Colonic mucosa (tissue), 4 donors: ENCODE results near the gene SOX6. TPM values are rescaled to one million over a fixed set of nuclear protein-coding genes. Genes with fewer than 3 reads are reported as not detected.
"Not testable (repeated sequence)": the region's sequence is repeated elsewhere in the genome, so short reads cannot be mapped to it uniquely, and the experiment has no call there.

ENCODE experiments used
- DNase-seq: peaks from one replicate; pipeline ENCODE4 v3.0.0-alpha.2; 2020
- H3K27ac ChIP-seq: fragments of 200-600 bp; one replicate; pipeline ENCODE4 v1.8.0; 2021
- H3K27me3 ChIP-seq: fragments of 200-600 bp; one replicate; pipeline ENCODE4 v1.8.0; 2021
- H3K36me3 ChIP-seq: fragments of 200-600 bp; one replicate; pipeline ENCODE4 v1.8.0; 2021
- H3K4me1 ChIP-seq: fragments of 200-600 bp; one replicate; pipeline ENCODE4 v1.8.0; 2021; ENCODE audit warnings: mild to moderate bottlenecking
- H3K4me3 ChIP-seq: fragments of 200-600 bp; one replicate; pipeline ENCODE4 v1.8.0; 2021
- H3K9ac ChIP-seq, 2 donors: one replicate each; pipeline ENCODE4 v1.7.0; 2013; ENCODE audit warnings: control low read depth in 2 of 2, low read depth in 2 of 2, low read length in 2 of 2
- H3K9me3 ChIP-seq: fragments of 200-600 bp; one replicate; pipeline ENCODE4 v1.8.0; 2021
- CTCF ChIP-seq: fragments of 200-600 bp; IDR thresholded peaks from one replicate; pipeline ENCODE4 v1.8.0; 2022; ENCODE audit warnings: antibody characterized with exemption, mild to moderate bottlenecking
- intact Hi-C: fragments of 100-400 bp; cut with DNase I; formaldehyde crosslinking; loops from one replicate; pipeline ENCODE4 v1.14.1; 2022
- total RNA-seq, 2 donors: library from RNA; stranded (reverse); fragmentation: NEBNext Ultra II Directional in 1 of 2; extraction: Animal tissue kit (Norgen Biotek cat#: 25700) in 1 of 2; gene quantifications; one replicate each; pipeline ENCODE4 v1.2.1, GENCODE V29; 2021
- donor health status: healthy.
- donor health status: DM: no; HTN: no; CAD: no.
- donor health status: DM: no; HTN: no; CAD: no.

SOX6 gene
- total RNA-seq, 2 donors from 2014 or later: 2.1 to 3.0 TPM

DNA sequence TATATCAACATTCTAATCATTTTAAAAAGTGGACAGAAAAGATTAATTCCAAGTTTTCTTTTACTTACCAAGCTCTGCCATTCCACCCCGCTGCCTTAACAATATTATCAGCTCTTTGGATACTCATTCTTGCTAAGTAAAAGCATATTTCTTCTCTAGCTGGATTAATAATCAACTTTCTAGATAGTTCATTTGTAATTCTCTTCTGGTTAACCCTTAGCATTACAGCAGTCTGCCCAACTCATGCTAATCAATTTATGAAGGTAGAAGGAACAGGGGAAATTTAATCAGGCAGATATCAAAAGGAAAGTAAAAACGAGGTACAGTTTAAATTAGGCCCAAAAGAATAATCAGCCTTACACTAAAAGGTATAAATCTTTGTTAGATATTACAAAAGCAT lies 41.0 kb upstream of the SOX6 start:
- Histone ChIP-seq H3K4me3 (no peak overlapping the region), H3K27ac (no peak overlapping the region), H3K9me3 (no peaks in the 10 kb centered on the region), H3K36me3 (no peaks in the 10 kb centered on the region), H3K27me3 (no peaks in the 10 kb centered on the region), H3K9ac (no peak overlapping the region), H3K4me1 (no peaks in the 10 kb centered on the region)
- intact Hi-C loops: no loop called here
- DNase-seq: no peak
- TF ChIP-seq CTCF: no peak

GRCh38 chr11:16395601-16396000 lies 39.3 kb upstream of the SOX6 start:
- no peak overlapping the region for H3K27ac ChIP-seq
- no peak for DNase-seq
- intact Hi-C loops: no loop called here
- TF ChIP-seq CTCF: no peak
- H3K4me1 ChIP-seq: no peaks in the 10 kb centered on the region
- H3K4me3 ChIP-seq: no peak overlapping the region
- H3K9me3 ChIP-seq: no peaks in the 10 kb centered on the region
- H3K9ac ChIP-seq: no peak overlapping the region
- H3K36me3 ChIP-seq: no peaks in the 10 kb centered on the region
- H3K27me3 ChIP-seq: no peaks in the 10 kb centered on the region

DNA sequence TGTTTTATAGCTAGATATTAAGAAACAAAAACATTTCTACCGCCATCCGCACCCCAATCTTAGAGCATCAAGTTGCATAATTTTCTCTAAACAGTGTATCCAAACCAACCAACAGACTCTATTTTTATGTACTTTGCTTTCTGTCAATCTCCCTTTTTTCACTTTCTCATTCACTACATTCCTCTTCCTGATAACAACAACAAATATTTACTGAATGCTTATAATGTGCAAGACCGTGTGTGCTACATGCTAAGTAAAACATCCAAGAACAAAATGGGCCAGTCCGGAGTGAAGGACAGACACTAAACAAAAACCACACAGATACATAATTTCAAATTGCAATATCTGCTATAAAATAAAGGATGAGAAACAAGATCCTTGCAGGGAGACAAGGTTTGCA lies 38.6 kb upstream of the SOX6 start:
- no peak for TF ChIP-seq CTCF

GRCh38 chr11:16393340-16393739 lies 37.0 kb upstream of the SOX6 start:
- no peak overlapping the region for H3K9ac ChIP-seq
- no peaks in the 10 kb centered on the region for H3K36me3 ChIP-seq
- H3K4me3 ChIP-seq: no peak overlapping the region
- DNase-seq: no peak
- no peak for TF ChIP-seq CTCF
- H3K27me3 ChIP-seq: no peaks in the 10 kb centered on the region
- intact Hi-C loops: no loop called here
- H3K4me1 ChIP-seq: no peaks in the 10 kb centered on the region
- no peaks in the 10 kb centered on the region for H3K9me3 ChIP-seq
- H3K27ac ChIP-seq: no peak overlapping the region

More for the DNA sequence above, 38.6 kb upstream of the SOX6 start:
- Histone ChIP-seq H3K9ac (no peak overlapping the region), H3K36me3 (no peaks in the 10 kb centered on the region), H3K27me3 (no peaks in the 10 kb centered on the region), H3K9me3 (no peaks in the 10 kb centered on the region), H3K4me3 (no peak overlapping the region), H3K4me1 (no peaks in the 10 kb centered on the region), H3K27ac (no peak overlapping the region)
- no peak for DNase-seq
- intact Hi-C loops: no loop called here

GRCh38 chr11:16392616-16393015 lies 36.3 kb upstream of the SOX6 start:
- Histone ChIP-seq H3K9ac (no peak overlapping the region), H3K9me3 (no peaks in the 10 kb centered on the region), H3K4me1 (no peaks in the 10 kb centered on the region), H3K27me3 (no peaks in the 10 kb centered on the region), H3K27ac (no peak overlapping the region), H3K36me3 (no peaks in the 10 kb centered on the region), H3K4me3 (no peak overlapping the region)
- intact Hi-C loops: no loop called here
- DNase-seq: no peak
- no peak for TF ChIP-seq CTCF

- H3K9ac ChIP-seq, H3K36me3 ChIP-seq, DNase-seq, H3K27ac ChIP-seq, intact Hi-C loops, H3K9me3 ChIP-seq, H3K4me3 ChIP-seq, H3K27me3 ChIP-seq, H3K4me1 ChIP-seq: not testable (repeated sequence)
Measured at GRCh38 chr11:16390826-16391225, 34.5 kb upstream of the SOX6 start.
